Transverse colon (tissue), 4 donors: Measurements from ENCODE around the gene MADCAM1. TPM values are rescaled to one million over a fixed set of nuclear protein-coding genes. Genes with fewer than 3 reads are reported as not detected.
A peak's percentile ranks its signal among the peaks of the same experiment; 100 is the strongest.

Experiments used
- DNase-seq: peaks from one replicate; pipeline ENCODE4 v3.0.0-alpha.2; 2019
- H3K27ac ChIP-seq, 4 donors: fragments of 200-600 bp; sonication (generic); 2 replicates each; pipeline ENCODE4 v1.5.1; 2016 to 2018; ENCODE audit warnings: inconsistent platforms in 4 of 4
- H3K27me3 ChIP-seq: fragments of 200-600 bp; sonication (generic); 2 replicates; pipeline ENCODE4 v1.5.1; 2017; ENCODE audit warnings: inconsistent platforms
- H3K36me3 ChIP-seq, 4 donors: fragments of 200-600 bp; sonication (generic); 2 replicates each; pipeline ENCODE4 v1.5.1; 2017 to 2019; ENCODE audit warnings: inconsistent platforms in 4 of 4
- H3K4me1 ChIP-seq, 4 donors: fragments of 200-600 bp; sonication (generic); 2 replicates each; pipeline ENCODE4 v1.5.1; 2017 to 2020; ENCODE audit warnings: inconsistent platforms in 4 of 4
- H3K4me3 ChIP-seq, 4 donors: fragments of 200-600 bp; sonication (generic); 1 replicate in 1 of 4; 2 replicates in 3 of 4; pipeline versions ENCODE4 v1.5.1 to v1.6.1; 2017 to 2019; ENCODE audit warnings: inconsistent platforms in 4 of 4
- H3K9me3 ChIP-seq, 2 donors: fragments of 200-600 bp; sonication (generic); 2 replicates each; pipeline ENCODE4 v1.5.1; 2017 to 2019; ENCODE audit warnings: inconsistent platforms in 2 of 2
- EP300 ChIP-seq: sonication (generic); formaldehyde crosslinking; IDR thresholded peaks from one replicate; pipeline ENCODE4 v1.6.1; 2017; ENCODE audit warnings: antibody characterized with exemption, low read depth
- POLR2A ChIP-seq: fragments of 450-650 bp; IDR thresholded peaks from one replicate; pipeline ENCODE4 v1.6.1; 2016; ENCODE audit warnings: antibody characterized with exemption, mild to moderate bottlenecking, moderate library complexity
- POLR2AphosphoS5 ChIP-seq, 3 donors: sonication (generic); formaldehyde crosslinking; IDR thresholded peaks; one replicate each; pipeline ENCODE4 v1.6.1; 2016; ENCODE audit warnings: antibody characterized with exemption in 3 of 3
- WGBS, 2 donors: methylation state at CpG; one replicate each; pipeline ENCODE4 v1.1.5; 2018; ENCODE audit warnings: low coverage in 1 of 2; 5-methylcytosine and 5-hydroxymethylcytosine counted together
- in situ Hi-C, 4 donors: fragments of 200-750 bp; cut with MboI; loops; one replicate each; pipeline versions ENCODE4 v1.15.0 to v1.15.1; 2017; ENCODE audit warnings: low sequenced_read_pairs in 3 of 4, low pct_ligation_motif_present in 1 of 4, low pct_unique_long_range_greater_than_20kb in 1 of 4
- intact Hi-C: fragments of 100-400 bp; cut with DNase I; formaldehyde crosslinking; loops from one replicate; pipeline ENCODE4 v1.15.1; 2023; ENCODE audit warnings: low total_unique reads
- total RNA-seq, 4 donors: library from RNA; depleted of rRNA; stranded (reverse); fragments of >200 nt; gene quantifications; one replicate each; pipeline ENCODE4 v1.1.0, GENCODE V29; 2016
- TF ChIP-seq, protein P1 (sequence below), 5 experiments: fragments of 200-600 bp in 3 of 5; fragments of 450-650 bp in 2 of 5; sonication (generic) in 3 of 5; IDR thresholded peaks; 1 replicate in 2 of 5; 2 replicates in 3 of 5; pipeline ENCODE4 v1.5.1; 2016 to 2017; ENCODE audit warnings: antibody characterized with exemption in 5 of 5, inconsistent platforms in 3 of 5, mild to moderate bottlenecking in 2 of 5, moderate library complexity in 1 of 5

MADCAM1 gene
- total RNA-seq, 4 donors from 2014 or later, result 0.68 to 6.7 (median 2.9) TPM

GRCh38 chr19:535017-535835, 38.9 kb downstream of the MADCAM1 start:
- TF ChIP-seq, protein P1, sequence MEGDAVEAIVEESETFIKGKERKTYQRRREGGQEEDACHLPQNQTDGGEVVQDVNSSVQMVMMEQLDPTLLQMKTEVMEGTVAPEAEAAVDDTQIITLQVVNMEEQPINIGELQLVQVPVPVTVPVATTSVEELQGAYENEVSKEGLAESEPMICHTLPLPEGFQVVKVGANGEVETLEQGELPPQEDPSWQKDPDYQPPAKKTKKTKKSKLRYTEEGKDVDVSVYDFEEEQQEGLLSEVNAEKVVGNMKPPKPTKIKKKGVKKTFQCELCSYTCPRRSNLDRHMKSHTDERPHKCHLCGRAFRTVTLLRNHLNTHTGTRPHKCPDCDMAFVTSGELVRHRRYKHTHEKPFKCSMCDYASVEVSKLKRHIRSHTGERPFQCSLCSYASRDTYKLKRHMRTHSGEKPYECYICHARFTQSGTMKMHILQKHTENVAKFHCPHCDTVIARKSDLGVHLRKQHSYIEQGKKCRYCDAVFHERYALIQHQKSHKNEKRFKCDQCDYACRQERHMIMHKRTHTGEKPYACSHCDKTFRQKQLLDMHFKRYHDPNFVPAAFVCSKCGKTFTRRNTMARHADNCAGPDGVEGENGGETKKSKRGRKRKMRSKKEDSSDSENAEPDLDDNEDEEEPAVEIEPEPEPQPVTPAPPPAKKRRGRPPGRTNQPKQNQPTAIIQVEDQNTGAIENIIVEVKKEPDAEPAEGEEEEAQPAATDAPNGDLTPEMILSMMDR (IDR thresholded peaks at IDR 0.05), result no peak
- no peak for TF ChIP-seq POLR2A
- TF ChIP-seq POLR2AphosphoS5 (IDR thresholded peaks at IDR 0.05), result no peak
- no peak for TF ChIP-seq EP300
- Histone ChIP-seq H3K36me3 (peaks cover 0 to 25% (median 4%) of the 10 kb centered on the region in 4 donors), H3K9me3 (no peaks in the 10 kb centered on the region), H3K27me3 (no peaks in the 10 kb centered on the region), H3K27ac (peak overlapping the region in 2 of 4 donors; percentile 7 to 24), H3K4me3 (no peak overlapping the region), H3K4me1 (peaks cover 14 to 32% (median 28%) of the 10 kb centered on the region in 4 donors)
- 58% methylated on average over 14 of the region's 16 CpGs; no CpG with 5 or more reads in 1 of the 2 donors for WGBS, 2 donors
- in situ Hi-C loops, result no loop called here
- peak; percentile 16 for DNase-seq
- intact Hi-C loops, result no loop called here

DNA sequence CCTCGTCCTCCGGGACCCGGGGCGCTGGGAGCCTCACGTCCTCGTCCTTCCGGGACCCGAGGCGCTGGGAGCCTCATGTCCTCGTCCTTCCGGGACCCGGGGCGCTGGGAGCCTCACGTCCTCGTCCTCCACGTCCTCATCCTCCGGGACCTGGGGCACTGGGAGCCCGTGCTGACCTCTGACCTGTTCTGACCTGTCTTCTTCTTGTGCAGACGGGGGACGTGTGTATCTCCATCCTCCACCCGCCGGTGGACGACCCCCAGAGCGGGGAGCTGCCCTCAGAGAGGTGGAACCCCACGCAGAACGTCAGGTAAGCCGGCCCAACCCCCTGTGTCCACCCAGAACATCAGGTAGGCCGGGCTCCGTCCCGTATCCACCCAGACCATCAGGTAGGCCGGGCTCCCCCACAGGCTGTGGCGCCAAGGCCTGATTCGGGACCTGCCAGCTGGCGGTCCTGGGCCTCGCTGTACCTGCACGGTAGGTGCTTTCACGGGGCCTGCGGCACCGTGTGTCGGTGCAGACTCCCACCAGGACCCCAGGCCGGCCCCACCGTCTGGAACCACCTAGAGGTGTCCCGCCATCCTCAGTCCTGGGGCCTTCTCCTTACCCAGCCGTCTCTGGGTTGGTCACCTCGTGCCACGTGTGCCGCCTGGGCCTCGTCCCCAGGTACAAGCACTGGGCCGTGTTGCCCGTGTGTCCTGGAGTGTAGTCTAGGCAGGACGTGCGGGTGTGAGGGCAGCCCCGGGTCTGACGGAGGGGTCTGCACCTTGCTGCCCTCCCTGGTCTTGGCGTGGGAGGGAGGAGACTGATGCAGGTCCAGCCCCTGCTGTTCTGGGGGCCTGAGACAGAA, 40.0 kb downstream of the MADCAM1 start:
- Histone ChIP-seq H3K27me3 (no peaks in the 10 kb centered on the region), H3K4me3 (no peak overlapping the region), H3K27ac (no peak overlapping the region), H3K9me3 (no peaks in the 10 kb centered on the region), H3K36me3 (peaks cover 0 to 25% (median 4%) of the 10 kb centered on the region in 4 donors), H3K4me1 (peaks cover 14 to 27% (median 23%) of the 10 kb centered on the region in 4 donors)
- DNase-seq, result peak; percentile 8
- in situ Hi-C loops (no loop called here), intact Hi-C loops (no loop called here)
- WGBS, 2 donors, result 85 to 95% methylated on average over 14 to 49 of the region's 55 CpGs
- TF ChIP-seq POLR2A, result no peak
- TF ChIP-seq, protein P1 (IDR thresholded peaks at IDR 0.05), result no peak
- TF ChIP-seq EP300, result no peak
- no peak for TF ChIP-seq POLR2AphosphoS5 (IDR thresholded peaks at IDR 0.05)

GRCh38 chr19:536881-537404, 40.7 kb downstream of the MADCAM1 start:
- DNase-seq, result no peak
- intact Hi-C loops (no loop called here), in situ Hi-C loops (no loop called here)
- TF ChIP-seq POLR2A (no peak), POLR2AphosphoS5 (IDR thresholded peaks at IDR 0.05) (no peak), EP300 (no peak)
- TF ChIP-seq, protein P1 (IDR thresholded peaks at IDR 0.05), result no peak
- Histone ChIP-seq H3K27me3 (no peaks in the 10 kb centered on the region), H3K27ac (no peak overlapping the region), H3K9me3 (no peaks in the 10 kb centered on the region), H3K4me3 (no peak overlapping the region), H3K4me1 (peaks cover 14 to 27% (median 23%) of the 10 kb centered on the region in 4 donors), H3K36me3 (peaks cover 0 to 28% (median 4%) of the 10 kb centered on the region in 4 donors)
- 94 to 95% methylated on average over 10 to 26 of the region's 26 CpGs for WGBS, 2 donors
